GM18858 (cell line): ENCODE results near the gene MAFF.
A peak's percentile ranks its signal among the peaks of the same experiment; 100 is the strongest.
"Not testable (repeated sequence)": the region's sequence is repeated elsewhere in the genome, so short reads cannot be mapped to it uniquely, and the experiment has no call there.

ENCODE experiments used
- ATAC-seq: cut with Tn5 transposase; IDR thresholded peaks from one replicate; pipeline ENCODE4 v1.9.1; 2021; ENCODE audit not compliant: unreplicated experiment

The MAFF gene

DNA sequence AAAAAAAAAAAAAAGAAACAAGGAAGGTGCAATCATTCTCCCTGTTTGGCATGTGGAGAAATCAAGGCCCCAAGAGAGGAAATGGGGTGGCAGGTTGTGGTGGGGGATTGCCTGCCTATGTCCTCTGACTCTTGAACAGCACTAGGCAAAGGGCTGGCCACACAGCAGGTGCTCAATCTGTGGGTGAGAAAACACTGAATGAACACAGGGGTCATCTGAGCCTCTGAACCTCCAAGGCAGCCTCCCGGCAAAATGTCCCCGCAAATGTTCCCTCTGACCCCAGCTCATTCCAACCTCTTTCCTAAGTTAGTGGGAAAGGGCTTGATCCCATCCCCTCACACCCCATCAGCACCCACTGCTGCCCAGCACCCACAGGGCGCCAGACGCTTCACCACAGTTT, 24.8 kb upstream of the MAFF start:
- no peak for ATAC-seq

DNA sequence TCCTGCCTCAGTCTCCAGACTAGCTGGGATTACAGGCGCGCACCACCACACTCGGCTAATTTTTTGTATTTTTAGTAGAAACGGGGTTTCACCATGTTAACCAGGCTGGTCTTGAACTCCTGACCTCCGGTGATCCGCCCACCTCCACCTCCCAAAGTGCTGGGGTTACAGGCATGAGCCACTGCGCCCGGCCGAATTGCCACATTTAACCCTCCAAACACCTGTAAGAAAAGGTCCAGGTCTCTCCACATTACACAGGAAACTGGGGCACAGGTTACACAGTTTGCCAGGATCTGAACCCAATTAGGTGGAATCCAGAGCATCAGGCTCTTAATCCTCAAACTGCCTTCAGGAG, 24.2 kb upstream of the MAFF start:
- not testable (repeated sequence) for ATAC-seq

DNA sequence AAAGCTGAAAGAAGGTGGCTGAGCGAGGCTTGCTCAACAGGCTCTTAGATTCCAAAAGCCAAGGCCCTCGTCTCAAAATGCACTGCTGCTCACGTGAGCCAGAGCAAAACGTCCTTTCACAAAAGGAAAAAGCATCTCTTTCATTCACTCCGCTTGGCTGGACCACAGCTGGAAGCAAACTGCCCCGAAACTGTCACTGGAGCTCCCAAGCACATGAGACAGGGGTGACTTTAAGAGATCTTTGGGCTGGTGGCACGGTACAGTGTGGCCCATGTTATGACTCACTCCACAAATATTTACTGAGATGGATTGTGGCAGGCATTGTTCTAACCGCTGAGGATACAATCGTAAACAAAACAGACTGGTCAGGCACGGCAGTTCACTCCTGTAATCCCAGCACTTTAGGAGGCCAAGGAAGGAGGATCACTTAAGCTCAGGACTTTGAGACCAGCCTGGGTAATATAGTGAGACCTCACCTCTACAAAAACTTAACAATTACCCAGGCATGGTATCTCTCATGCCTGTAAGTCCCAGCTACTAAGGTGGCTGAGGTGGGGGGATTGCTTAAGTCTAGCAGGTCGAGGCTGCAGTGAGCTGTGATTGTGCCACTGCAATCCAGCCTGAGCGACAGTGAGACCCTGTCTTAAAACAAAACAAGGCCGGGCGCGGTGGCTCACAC, 23.7 kb upstream of the MAFF start:
- no peak for ATAC-seq

GRCh38 chr22:38178605-38178937, 23.2 kb upstream of the MAFF start:
- ATAC-seq: not testable (repeated sequence)

DNA sequence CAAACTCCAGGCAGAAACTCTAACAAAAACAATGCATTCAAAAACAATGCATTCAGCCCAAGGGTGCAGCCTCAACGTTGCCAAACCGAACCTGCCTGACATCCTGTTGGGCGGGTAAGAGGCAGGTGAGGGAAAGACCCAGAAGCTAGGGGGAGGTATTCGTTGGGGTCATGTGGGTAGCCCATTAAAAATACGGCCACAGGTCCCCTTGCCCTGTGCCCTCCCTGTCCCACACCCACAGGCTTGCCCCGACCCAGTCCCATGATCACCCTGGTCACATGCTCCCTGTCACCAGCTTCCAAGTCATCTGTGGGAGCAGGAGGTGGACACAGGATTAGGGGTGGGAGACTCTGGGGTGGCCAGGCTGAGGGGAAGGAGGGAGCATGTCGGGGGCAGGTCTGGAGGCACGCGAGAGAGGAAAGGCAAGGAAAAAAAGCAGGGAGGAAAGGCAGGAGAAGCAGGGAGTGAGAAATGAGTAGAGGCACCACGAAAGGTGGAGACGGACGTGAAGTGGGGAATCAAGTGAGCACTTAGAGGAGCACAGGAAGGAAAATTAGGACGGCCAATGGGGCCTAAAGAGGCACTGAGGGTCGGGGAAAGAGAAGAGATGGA, 20.8 kb upstream of the MAFF start:
- no peak for ATAC-seq

DNA sequence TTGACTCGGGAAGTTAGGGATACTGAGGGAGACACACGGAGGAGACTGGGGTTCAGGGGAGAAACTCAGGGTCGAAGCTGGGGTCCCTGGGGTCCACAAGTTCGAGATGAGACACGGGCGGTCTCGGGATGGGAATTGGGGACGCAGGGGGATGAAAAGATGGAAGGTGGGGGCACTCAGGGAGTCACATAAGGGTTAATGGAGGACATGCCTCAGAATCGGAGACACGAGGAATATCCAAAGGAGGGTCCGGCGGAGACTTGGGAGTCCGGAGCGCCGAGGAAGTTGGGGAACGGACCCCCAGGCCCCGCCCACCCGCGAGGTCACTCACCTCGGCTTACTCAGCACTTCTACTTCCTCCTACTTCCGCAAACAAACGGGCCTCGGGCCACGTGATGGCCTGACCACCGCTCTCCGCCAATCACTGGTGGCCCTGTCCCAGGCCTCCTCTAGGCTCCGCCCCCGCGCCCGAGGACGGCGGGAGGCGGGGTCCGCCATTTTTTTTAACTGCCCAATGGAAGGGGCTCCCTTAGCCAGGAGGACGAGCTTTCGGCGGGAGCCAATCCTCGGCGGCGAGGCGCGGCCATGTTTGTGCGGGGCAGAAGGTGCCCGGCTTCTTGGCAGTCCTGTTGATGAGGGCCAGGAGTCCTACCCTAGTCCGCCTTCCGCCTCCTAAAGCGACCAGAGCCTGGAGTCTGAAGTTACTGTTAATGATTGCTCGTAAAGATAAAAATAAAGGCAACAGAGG, 20.2 kb upstream of the MAFF start, which contains the start of gene PLA2G6:
TSS of gene PLA2G6 (minus strand) at position 378 of the 748 bp plus-strand sequence. CDS start 12,404 bp downstream, outside the sequence.
- ATAC-seq: peak; percentile 69

GRCh38 chr22:38184788-38185187, 17.0 kb upstream of the MAFF start:
- ATAC-seq: no peak

- ATAC-seq: no peak
These were observed 15.4 kb upstream of the MAFF start for GRCh38 chr22:38186429-38186828.

- no peak for ATAC-seq
These were observed 14.2 kb upstream of the MAFF start for GRCh38 chr22:38187413-38188212.

- no peak for ATAC-seq
These were observed 12.7 kb upstream of the MAFF start for GRCh38 chr22:38189104-38189503.

GRCh38 chr22:38190581-38190980, 11.2 kb upstream of the MAFF start:
- ATAC-seq: no peak

DNA sequence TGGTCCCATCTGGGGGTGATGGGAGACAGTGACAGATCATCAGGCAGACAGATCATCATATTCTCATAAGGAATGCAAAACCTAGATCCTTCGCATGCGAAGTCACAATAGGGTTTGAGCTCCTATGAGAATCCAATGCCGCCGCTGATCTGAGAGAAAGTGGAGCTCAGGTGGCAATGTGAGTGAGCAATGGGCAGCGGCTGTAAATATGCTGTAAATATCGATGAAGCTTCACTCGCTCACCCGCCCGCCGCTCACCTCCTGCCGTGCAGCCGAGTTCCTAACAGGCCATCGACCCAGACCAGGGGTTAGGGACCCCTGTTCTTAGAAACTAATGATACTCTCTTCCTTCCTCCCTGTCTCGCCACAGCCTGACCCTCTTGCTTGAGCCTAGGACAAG, 10.7 kb upstream of the MAFF start:
- no peak for ATAC-seq

- ATAC-seq: no peak
These were observed 9.9 kb upstream of the MAFF start for GRCh38 chr22:38191731-38192474.

- no peak for ATAC-seq
These were observed 9.3 kb upstream of the MAFF start for GRCh38 chr22:38192475-38192863.

DNA sequence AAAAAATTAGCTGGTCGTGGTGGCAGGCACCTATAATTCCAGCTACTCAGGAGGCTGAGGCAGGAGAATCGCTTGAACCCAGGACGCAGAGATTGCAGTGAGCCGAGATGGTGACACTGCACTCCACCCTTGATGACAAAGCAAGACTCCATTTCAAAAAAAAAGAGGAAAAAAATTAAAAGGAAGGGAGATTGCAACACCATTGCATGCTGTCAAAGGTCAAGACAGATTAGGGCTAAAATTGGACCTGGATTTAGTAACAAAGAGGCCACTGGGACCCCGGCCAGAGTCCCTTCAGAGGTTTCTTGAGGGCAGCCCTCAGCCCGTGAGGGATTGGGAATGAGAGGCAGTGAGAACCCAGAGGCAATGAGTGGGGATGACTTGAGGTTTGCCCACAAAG, 8.2 kb upstream of the MAFF start:
- no peak for ATAC-seq

DNA sequence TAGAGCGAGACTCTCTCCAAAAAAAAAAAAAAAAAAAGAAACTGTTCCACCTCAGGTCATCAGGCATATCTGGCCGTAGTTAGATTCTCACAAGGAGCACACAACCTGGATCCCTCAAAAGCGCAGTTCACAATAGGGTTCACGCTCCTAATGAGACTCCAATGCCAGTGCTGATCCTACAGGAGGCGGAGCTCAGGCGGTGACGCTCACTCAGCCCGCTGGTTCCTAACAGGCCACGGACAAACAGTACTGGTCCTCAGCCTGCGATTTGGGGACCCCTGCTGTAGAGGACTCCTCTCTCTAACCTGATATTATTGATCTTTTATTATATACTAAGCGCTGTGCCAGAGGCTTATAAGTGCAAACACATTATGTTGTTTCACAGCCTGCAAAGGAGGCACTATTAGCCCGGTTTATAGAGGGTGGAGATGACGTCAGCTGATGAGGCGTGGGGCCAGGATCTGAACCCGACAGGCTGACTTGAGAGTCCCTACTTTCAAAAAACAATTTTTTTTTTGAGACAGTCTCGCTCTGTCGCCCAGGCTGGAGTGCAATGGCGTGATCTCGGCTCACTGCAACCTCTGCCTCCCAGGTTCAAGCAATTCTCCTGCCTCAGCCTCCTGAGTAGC, 4.9 kb upstream of the MAFF start:
- no peak for ATAC-seq

- no peak for ATAC-seq
These were observed 1.8 kb upstream of the MAFF start for GRCh38 chr22:38199826-38200559.

- no peak for ATAC-seq
These were observed 453 bp upstream of the MAFF start for GRCh38 chr22:38201371-38201710.

GRCh38 chr22:38202437-38203089, 769 bp downstream of the MAFF start:
- ATAC-seq: no peak
